Subcutaneous adipose tissue (tissue), 4 donors: ENCODE data around the gene PSMD5. TPM values are rescaled to one million over a fixed set of nuclear protein-coding genes. Genes with fewer than 3 reads are reported as not detected.

Experiments used
- CTCF ChIP-seq: fragments of 450-650 bp; IDR thresholded peaks from one replicate; pipeline ENCODE4 v1.5.1; 2016; ENCODE audit warnings: low read depth, mild to moderate bottlenecking, control low read depth, antibody characterized with exemption, moderate library complexity
- total RNA-seq, 4 donors: library from RNA; depleted of rRNA; stranded (reverse); fragments of >200 nt; gene quantifications; one replicate each; pipeline ENCODE4 v1.1.0, GENCODE V29; 2016

PSMD5 gene
- total RNA-seq, 4 donors from 2014 or later, result 45.7 to 77.3 (median 52.0) TPM

- no peak for TF ChIP-seq CTCF
Observed at GRCh38 chr9:120877276-120878034, 34.7 kb upstream of the PSMD5 start.

GRCh38 chr9:120876842-120877240 is 34.1 kb upstream of the PSMD5 start, which contains the start of gene PHF19:
PHF19 (minus strand) TSS chr9:120877188; CDS start chr9:120874741, 2,447 bp downstream.
- TF ChIP-seq CTCF, result no peak

DNA sequence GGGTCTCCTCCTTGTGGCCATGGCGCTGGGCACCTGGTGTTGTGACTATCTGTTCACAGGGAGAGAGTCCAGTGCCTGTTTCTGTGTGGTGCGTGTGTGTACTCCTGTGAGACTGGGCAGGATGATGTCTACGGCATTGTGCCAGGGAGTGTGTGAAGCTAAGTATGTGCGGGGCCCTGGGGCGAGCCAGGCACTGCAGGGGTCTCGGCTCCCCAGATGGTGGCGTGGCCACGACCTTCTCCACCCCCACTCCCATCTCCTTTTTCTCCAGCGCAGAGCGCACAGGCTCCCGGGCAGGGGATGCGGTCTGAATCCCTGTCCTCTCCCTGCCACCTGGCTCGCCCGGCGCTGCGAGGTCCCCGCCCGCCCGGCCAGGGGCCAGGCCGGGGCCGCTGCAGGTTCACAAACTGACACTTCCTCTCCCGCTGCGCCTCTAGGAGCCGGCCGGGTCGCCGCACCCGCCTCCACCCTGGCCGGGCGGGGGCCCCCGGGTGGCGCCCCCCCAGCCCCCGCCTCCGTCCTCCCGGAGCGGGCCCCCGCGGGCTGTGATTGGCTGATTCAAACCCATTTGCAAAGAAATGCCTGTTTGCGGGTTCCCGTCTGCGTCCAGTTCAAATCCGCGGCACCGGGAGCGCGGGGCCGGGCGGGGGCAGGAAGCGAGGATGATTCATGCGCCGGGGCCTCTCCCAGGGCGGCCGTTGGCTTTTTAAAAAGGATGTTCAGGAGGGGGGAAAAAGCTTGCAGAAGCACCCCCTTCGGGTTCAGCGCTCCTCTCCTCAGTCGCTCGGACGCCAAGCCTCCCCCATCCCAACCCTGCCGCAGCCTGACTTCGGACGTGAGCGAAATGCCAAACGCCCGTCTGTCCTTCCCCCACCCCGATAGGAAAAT is 33.5 kb upstream of the PSMD5 start:
- no peak for TF ChIP-seq CTCF

GRCh38 chr9:120875643-120875953 is 32.9 kb upstream of the PSMD5 start:
- no peak for TF ChIP-seq CTCF

GRCh38 chr9:120875195-120875565 is 32.5 kb upstream of the PSMD5 start:
- no peak for TF ChIP-seq CTCF

- no peak for TF ChIP-seq CTCF
Observed at GRCh38 chr9:120874226-120875194, 31.8 kb upstream of the PSMD5 start.
